GM19324 (cell line): Measurements from ENCODE around the gene MISP.

ENCODE experiments used
- ATAC-seq: cut with Tn5 transposase; IDR thresholded peaks from one replicate; pipeline ENCODE4 v1.9.1; 2021; ENCODE audit warnings: mild to moderate bottlenecking, moderate library complexity; ENCODE audit not compliant: unreplicated experiment, low FRiP score

Gene MISP

DNA sequence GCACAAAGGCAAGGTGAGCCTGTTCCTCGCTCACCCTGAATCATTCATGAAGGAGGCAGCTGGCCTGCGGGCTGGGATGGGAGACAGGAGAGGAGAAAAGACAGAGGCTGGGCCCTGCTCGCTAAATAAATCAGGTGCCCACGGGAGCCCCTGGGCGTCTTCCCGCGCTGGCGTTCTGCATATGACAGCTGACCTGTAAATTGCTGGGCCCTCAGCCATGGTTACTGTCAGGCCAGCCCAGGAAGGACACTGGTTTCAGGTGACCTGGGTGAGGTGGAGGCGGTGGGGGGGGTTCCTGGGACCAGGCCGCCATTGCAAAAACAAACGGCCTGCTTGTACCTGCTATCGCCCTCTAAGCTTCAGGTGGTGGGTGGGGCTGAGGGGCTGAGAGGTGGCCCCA, 42.9 kb downstream of the MISP start:
- no peak for ATAC-seq

DNA sequence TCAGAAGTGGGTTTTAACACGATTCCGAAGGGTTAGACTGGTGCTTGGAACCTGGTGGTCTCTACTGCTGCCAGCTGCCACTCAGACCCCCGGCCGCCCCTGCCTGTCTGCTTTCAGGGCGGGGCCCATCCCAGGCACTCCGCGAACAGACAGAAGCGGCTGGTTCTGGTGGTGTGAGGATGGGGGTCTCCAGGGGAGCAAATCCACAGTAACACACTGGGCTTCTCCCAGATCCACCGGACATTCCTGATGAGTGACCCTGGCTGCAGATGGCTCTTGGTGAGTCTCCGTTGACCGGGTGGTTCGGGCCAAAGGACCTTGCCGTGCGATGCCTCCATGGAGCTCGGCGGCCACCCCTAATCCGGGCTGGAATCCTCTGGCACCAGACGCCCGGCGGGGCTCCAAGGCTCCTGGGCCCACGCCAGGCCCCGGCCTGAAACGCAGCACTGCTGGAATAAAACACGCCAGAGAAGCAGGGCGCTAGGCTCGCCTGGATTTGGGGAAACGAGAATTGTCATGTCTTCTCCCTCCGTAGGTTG, 44.2 kb downstream of the MISP start:
- no peak for ATAC-seq

DNA sequence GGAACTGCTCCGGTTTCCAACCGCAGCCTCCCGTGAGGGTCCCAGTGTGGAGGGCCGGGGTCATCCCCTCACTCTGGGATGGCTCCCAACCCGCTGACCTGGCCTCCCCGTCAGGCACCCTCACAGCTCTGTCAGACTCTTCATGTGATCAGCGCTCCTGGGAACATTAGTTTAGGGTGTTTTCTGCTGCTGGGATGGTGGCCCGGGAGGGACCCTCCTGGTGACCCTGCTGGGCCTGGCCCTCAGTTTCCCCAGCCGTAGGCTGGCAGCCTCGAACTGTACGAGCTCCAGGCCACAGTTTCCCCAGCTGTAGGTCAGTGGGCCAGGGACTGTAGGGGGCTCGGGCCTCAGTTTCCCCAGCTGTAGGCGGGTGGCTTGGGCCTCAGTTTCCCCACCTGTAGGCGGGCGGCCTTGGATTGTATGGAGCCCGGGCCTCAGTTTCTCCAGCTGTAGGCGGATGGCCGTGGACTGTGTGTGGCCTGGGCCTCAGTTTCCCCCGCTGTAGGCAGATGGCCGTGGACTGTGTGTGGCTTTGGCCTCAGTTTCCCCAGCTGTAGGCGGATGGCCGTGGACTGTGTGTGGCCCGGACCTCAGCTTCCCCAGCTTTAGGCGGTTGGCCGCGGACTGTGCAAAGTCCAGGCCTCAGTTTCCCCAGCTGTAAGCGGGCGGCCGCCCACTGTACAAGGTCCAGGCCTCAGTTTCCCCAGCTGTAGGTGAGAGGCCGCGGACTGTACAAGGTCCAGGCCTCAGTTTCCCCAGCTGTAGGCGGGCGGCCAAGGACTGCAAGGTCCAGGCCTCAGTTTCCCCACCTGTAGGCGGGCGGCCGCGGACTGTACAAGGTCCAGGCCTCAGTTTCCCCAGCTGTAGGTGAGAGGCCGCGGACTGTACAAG, 45.0 kb downstream of the MISP start:
- no peak for ATAC-seq

- peak; percentile 81 for ATAC-seq
These were observed 46.0 kb downstream of the MISP start, which contains the start of gene PTBP1 for GRCh38 chr19:796692-797527. TSS of gene PTBP1 (plus strand) at chr19:797452. CDS start at chr19:797498, 46 bp downstream.

DNA sequence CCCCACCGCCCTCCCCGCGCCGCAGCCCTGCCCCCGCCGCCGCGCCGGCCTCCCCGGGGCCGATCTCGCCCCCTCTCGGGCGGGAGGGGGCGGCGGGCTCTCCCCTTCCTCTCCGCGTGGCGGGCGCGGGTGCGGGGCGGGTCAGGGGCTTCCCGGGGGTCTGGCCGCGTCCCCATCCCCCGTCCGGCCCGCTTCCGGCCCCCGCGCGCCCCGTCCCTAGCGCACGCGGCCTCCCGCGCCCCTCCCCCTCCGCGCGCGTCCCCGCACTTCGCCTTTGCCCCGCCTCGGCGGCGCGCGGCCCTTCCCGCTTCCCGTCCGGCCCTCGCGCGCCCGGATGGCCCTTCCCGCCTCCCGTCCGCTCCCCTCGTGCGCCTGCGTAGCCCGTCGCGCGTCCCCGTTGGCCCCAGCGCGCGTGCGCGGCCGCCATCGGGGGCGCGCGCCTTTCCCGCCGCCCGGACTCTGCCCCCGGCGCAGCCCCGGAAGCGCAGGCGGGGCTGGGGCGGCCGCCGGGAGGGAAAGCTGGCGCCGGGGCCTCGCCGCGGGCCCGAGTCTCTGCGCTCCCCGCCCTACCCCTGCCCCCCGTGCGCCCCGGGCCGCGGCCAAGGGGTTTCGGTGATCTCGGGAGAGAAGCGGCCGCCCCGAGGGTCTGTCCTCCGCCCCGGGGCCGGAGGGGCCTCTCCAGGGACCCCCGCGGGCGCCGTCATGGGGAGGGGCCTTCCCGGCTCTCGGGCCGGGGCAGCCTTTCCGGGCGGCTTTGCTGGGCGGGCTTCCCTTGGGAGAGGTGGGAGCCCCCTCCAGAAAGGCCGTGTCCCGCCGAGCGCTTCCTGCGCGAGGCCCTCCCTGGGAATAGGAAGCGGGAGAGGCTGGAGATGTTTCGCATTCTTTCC, 46.9 kb downstream of the MISP start:
- ATAC-seq, result peak; percentile 52

DNA sequence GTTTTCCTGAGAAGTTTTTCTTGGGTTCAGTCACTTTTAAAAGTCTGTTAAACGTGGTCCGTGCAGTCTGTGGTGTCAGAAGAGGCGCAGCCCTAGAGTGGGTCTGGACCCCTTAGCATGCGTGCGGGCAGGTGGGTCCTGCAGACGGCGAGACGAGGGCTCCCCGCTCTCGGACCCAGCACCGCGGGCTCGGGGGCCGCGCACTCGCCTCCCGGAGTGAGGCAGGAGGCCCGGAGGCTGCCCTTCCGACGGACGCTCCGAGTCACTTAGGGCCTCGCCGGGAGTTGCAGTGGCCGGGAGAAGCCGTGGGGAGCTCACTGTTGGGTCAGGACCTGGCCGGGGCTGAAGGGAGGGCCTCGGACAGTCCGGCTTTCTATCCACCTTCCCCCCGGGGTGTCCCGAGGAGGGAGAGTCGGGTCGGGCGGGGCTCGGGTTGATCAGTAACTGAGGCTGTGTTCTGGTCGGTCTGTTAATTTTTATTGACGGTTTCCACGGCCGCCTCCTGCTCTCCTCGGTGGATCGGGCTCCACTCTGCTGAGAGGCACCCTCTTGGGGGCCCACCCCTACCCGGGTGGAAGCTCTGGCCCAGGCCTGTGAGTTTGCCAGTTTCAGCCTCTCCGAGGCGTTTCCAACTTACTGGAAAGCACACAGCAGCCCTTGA, 47.6 kb downstream of the MISP start:
- ATAC-seq, result no peak

DNA sequence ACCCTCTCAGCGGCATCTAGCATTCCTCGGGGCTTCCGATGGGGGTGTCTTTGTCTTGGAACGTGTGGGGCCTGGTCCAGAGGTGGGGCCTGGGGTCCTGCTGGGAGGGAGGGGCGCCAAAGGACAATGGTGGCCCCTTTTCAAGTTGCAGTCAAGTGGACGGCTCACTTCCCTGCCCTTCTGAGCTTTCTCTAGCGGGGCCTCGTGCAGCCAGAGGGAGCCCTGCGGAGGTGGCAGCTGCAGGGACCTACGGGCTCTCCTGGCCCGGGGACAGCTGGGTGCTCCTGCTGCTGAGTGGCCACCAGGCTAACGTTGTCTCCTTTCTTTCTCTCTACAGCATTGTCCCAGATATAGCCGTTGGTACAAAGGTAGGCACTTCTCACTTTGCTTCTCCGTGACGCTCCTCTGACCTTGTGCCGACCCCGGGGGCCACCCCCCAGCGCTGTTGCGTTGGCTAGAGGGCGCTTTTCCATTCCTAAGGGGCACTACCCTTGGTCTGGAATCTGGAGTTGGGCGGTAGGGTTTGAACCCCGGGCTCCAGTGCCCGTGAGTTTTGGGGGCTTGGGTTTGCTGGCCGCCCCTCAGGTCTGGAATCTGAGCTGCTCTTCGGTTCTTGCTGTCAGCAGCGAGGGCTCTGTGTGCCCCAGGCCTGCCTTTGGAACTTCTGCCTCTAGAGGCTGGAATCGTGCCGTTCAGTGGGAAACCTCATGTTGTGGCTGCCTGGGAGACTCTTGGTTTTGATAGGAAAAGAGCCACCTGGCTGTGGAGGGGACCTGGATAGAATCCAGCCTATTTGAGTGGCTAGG, 48.4 kb downstream of the MISP start:
- no peak for ATAC-seq

DNA sequence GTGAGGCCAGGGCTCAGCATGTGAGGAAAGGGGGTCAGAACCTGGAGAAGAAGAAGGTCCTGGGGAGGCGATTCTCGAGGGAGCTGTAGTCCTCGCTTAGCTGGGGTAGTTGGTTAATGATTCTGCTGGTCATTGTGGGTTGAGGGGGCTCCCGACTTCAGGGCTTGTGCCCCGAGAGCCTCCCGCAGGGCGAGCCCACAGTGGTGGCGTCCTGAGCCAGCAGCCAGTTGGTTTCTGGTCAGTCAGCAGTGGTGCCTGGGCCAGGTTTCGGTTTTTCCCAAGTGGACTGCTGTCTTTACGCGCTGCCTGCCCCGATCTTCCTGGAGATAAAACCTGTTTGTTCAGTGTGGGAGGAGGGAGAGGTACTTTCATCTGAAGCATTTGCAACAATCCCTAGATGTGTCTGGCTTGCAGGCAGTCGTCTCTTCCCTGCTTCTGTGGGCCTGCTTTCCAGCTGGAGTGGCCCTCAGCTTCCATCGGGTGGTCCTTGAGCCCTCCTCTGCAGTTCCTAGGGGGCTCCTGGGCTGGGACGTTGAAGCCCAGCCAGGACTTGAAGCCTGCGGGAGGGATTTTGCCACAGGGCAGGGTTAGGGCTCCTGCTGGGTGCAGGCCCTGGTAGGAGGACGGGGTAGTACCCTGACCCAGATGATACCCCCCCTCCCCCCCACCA, 49.6 kb downstream of the MISP start:
- ATAC-seq, result no peak

GRCh38 chr19:801030-801860, 50.3 kb downstream of the MISP start:
- ATAC-seq, result no peak

GRCh38 chr19:801861-802497, 51.1 kb downstream of the MISP start:
- ATAC-seq, result no peak

- ATAC-seq, result no peak
These were observed 51.7 kb downstream of the MISP start for GRCh38 chr19:802498-803098.

DNA sequence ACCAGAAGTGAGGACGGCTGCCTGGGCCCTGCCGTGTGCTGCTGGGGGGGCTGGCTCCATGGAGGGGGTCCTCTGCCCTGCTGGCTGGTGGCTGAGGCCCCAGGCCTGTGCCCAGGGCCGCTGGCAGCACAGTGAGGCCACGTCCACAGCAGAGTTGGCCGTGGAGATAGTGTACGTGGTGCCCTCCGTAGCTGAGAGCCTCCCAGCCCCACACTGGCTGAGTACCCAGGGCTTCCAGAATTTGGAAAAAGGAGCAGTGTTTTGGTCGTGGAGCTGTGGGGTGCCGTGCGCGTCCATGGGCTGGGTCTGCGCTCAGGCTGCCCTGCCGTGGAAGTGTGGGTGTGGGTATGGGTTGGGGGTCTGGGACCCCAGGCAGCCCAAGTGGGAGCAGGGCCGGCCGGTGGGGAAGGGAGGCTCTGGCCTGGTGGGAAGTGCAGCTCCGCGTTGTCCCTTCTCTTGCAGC, 52.2 kb downstream of the MISP start:
- ATAC-seq, result no peak

DNA sequence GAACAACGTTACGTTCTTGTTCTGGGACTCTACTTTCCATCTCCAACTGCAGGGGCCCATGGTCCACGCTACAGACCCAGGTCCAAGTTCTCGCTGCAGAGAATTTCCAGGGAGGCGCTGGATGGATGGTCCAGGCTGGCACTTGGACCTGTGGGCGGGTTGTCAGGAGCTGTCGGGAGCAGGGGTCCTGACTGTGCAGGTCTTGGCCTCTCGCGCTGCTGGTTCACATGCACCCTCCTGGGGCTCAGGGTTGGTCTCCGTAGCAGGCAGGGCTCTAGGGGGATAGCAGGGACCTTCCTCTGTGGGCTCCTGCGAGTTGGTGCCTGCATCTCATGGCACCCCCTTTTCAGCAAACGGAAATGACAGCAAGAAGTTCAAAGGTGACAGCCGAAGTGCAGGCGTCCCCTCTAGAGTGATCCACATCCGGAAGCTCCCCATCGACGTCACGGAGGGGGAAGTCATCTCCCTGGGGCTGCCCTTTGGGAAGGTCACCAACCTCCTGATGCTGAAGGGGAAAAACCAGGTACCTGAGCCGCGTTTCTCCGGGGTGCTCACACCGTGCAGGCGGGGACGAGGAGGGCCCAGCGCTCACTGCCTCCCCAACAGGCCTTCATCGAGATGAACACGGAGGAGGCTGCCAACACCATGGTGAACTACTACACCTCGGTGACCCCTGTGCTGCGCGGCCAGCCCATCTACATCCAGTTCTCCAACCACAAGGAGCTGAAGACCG, 52.9 kb downstream of the MISP start:
- no peak for ATAC-seq

DNA sequence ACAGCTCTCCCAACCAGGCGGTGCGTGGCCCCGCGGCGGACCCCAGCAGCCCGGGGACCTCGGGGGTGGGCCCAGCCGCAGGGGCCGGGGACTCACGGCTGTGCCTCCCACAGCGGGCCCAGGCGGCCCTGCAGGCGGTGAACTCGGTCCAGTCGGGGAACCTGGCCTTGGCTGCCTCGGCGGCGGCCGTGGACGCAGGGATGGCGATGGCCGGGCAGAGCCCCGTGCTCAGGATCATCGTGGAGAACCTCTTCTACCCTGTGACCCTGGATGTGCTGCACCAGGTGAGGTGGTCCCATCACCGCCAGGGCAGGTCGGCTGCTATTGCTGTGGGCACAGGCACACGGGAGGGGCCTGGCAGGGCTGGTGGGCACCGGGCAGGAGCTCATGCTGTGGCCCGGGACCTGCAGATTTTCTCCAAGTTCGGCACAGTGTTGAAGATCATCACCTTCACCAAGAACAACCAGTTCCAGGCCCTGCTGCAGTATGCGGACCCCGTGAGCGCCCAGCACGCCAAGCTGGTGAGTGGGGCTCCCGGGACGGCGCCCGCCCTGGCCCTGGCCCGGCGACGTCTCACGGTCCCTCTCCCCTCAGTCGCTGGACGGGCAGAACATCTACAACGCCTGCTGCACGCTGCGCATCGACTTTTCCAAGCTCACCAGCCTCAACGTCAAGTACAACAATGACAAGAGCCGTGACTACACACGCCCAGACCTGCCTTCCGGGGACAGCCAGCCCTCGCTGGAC, 53.7 kb downstream of the MISP start:
- no peak for ATAC-seq

DNA sequence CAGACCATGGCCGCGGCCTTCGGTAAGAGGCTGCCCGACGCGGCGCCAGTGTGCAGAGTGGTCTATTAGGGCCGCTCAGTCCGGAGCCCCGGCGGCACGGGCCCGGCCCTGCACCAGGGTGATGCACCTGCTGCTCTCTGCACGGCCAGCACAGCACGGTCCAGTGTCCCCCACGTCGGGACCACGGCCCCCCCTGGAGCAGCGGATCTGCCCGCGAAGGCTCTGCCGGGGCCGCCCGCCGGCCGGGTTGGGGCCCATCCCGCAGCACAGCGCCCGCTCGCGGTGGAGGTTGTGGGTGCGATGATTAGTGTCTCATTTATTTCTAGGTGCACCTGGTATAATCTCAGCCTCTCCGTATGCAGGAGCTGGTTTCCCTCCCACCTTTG, 54.2 kb downstream of the MISP start:
- no peak for ATAC-seq
